Esophagus muscularis mucosa (tissue), 4 donors: ENCODE measurements around the gene TSPAN31. TPM values are rescaled to one million over a fixed set of nuclear protein-coding genes. Genes with fewer than 3 reads are reported as not detected.
A peak's percentile ranks its signal among the peaks of the same experiment; 100 is the strongest.

Experiments used
- DNase-seq: peaks from one replicate; pipeline ENCODE4 v3.0.0-alpha.2; 2017; ENCODE audit errors: extremely low spot score
- H3K27ac ChIP-seq, 4 donors: fragments of 200-600 bp; sonication (generic); replicated peaks in 1 of 4; 1 replicate in 3 of 4; 2 replicates in 1 of 4; pipeline ENCODE4 v1.5.1; 2016 to 2019; ENCODE audit warnings: mild to moderate bottlenecking in 1 of 4
- H3K27me3 ChIP-seq, 4 donors: fragments of 200-600 bp; sonication (generic); one replicate each; pipeline versions ENCODE4 v1.5.1 to v1.6.0; 2016 to 2019
- H3K36me3 ChIP-seq, 4 donors: fragments of 200-600 bp; sonication (generic); one replicate each; pipeline ENCODE4 v1.5.1; 2016 to 2019
- H3K4me1 ChIP-seq, 4 donors: fragments of 200-600 bp; sonication (generic); one replicate each; pipeline ENCODE4 v1.5.1; 2016 to 2019
- H3K4me3 ChIP-seq, 4 donors: fragments of 200-600 bp; sonication (generic); 1 replicate in 2 of 4; 2 replicates in 2 of 4; pipeline ENCODE4 v1.5.1; 2016 to 2019; ENCODE audit warnings: mild to moderate bottlenecking in 4 of 4, moderate library complexity in 1 of 4
- H3K9me3 ChIP-seq, 4 donors: fragments of 200-600 bp; sonication (generic); 1 replicate in 3 of 4; 2 replicates in 1 of 4; pipeline ENCODE4 v1.5.1; 2016 to 2019
- EP300 ChIP-seq: sonication (generic); formaldehyde crosslinking; IDR thresholded peaks from one replicate; pipeline ENCODE4 v1.6.1; 2017; ENCODE audit warnings: antibody characterized with exemption
- POLR2A ChIP-seq: fragments of 450-650 bp; IDR thresholded peaks from one replicate; pipeline ENCODE4 v1.6.1; 2017; ENCODE audit warnings: antibody characterized with exemption, moderate library complexity, mild to moderate bottlenecking, low read depth
- POLR2AphosphoS5 ChIP-seq, 2 donors: sonication (generic); formaldehyde crosslinking; IDR thresholded peaks; one replicate each; pipeline ENCODE4 v1.6.1; 2017; ENCODE audit warnings: antibody characterized with exemption in 2 of 2
- WGBS: methylation state at CpG from one replicate; pipeline ENCODE4 v1.1.5; 2018; 5-methylcytosine and 5-hydroxymethylcytosine counted together
- intact Hi-C: fragments of 100-400 bp; cut with DNase I; formaldehyde crosslinking; loops from one replicate; pipeline ENCODE4 v1.15.1; 2023
- total RNA-seq, 4 donors: library from RNA; depleted of rRNA; stranded (reverse); fragments of >200 nt; gene quantifications; one replicate each; pipeline versions ENCODE4 v1.1.0 to v1.2.1, GENCODE V29; 2016
- TF ChIP-seq, protein P1 (sequence below), 3 experiments: fragments of 200-600 bp in 2 of 3; fragments of 450-650 bp in 1 of 3; sonication (generic) in 2 of 3; IDR thresholded peaks; one replicate each; pipeline ENCODE4 v1.5.1; 2017 to 2019; ENCODE audit warnings: antibody characterized with exemption in 3 of 3, mild to moderate bottlenecking in 2 of 3, moderate library complexity in 1 of 3

Gene TSPAN31
- total RNA-seq, 4 donors from 2014 or later: 34.3 to 45.1 (median 42.1) TPM

DNA sequence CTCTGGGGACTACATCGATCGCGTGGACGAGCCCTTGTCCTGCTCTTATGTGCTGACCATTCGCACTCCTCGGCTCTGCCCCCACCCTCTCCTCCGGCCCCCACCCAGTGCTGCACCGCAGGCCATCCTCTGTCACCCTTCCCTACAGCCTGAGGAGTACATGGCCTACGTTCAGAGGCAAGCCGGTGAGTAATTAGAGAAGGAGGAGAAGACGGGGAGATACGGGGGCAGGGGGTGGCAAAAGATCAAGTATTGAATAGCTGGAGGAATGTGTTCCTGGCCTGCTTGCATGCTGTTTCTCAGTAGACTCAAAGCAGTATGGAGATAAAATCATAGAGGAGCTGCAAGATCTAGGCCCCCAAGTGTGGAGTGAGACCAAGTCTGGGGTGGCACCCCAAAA, 29.1 kb upstream of the TSPAN31 start:
- Histone ChIP-seq H3K27ac (no peak overlapping the region), H3K4me3 (no peak overlapping the region), H3K4me1 (no peaks in the 10 kb centered on the region), H3K36me3 (peaks cover 49 to 92% (median 69%) of the 10 kb centered on the region in 4 donors), H3K27me3 (no peaks in the 10 kb centered on the region), H3K9me3 (no peaks in the 10 kb centered on the region)
- peak; percentile 21 for DNase-seq
- 89% methylated on average over 10 of the region's 12 CpGs for WGBS
- intact Hi-C loops: no loop called here
- TF ChIP-seq POLR2A: no peak
- no peak for TF ChIP-seq EP300
- TF ChIP-seq POLR2AphosphoS5 (IDR thresholded peaks at IDR 0.05): no peak
- TF ChIP-seq, protein P1, sequence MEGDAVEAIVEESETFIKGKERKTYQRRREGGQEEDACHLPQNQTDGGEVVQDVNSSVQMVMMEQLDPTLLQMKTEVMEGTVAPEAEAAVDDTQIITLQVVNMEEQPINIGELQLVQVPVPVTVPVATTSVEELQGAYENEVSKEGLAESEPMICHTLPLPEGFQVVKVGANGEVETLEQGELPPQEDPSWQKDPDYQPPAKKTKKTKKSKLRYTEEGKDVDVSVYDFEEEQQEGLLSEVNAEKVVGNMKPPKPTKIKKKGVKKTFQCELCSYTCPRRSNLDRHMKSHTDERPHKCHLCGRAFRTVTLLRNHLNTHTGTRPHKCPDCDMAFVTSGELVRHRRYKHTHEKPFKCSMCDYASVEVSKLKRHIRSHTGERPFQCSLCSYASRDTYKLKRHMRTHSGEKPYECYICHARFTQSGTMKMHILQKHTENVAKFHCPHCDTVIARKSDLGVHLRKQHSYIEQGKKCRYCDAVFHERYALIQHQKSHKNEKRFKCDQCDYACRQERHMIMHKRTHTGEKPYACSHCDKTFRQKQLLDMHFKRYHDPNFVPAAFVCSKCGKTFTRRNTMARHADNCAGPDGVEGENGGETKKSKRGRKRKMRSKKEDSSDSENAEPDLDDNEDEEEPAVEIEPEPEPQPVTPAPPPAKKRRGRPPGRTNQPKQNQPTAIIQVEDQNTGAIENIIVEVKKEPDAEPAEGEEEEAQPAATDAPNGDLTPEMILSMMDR (IDR thresholded peaks at IDR 0.05): no peak

DNA sequence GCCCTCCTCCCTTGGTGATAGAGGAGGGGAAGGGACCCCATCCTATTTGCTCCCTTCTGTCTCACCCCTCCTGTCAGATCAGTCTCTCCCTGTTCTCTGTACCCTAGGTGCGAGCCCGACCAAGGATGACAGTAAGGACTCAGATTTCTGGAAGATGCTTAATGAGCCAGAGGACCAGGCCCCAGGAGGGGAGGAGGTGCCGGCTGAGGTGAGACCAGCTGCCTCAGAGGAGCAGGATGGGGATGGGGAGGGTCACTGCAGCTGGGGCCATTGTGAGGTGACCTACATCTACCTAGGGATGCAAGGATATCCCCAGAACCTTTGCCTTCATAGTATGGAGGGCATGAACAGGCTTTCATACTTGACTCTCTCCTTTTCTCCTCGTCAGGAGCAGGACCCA, 28.5 kb upstream of the TSPAN31 start:
- peak; percentile 8 for DNase-seq
- H3K4me3 ChIP-seq: no peak overlapping the region
- WGBS: 94% methylated on average over 4 of the region's 4 CpGs
- intact Hi-C loops: no loop called here
- no peaks in the 10 kb centered on the region for H3K4me1 ChIP-seq
- no peaks in the 10 kb centered on the region for H3K9me3 ChIP-seq
- TF ChIP-seq POLR2A: no peak
- no peak for TF ChIP-seq POLR2AphosphoS5 (IDR thresholded peaks at IDR 0.05)
- no peaks in the 10 kb centered on the region for H3K27me3 ChIP-seq
- peaks cover 54 to 94% (median 74%) of the 10 kb centered on the region in 4 donors for H3K36me3 ChIP-seq
- H3K27ac ChIP-seq: no peak overlapping the region

DNA sequence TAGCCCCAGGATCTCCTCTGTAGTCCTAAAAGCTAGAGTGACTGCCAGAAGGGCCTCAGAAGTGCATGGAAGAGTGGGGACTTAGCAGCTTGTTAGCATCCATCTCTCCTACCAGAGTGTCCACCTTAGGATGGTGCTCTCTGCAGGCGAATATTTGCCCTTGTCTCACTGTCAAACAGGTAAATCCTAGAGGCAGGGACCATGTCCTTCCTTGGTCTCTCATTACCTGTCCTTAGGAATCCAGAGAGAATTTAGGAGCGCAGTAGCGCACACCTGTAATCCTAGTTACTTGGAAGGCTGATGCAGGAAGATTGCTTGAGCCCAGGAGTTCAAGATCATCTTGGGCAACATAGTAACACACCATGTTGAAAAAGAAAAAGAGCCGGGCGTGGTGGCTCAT, 27.7 kb upstream of the TSPAN31 start:
- WGBS: 100% methylated on average over 5 of the region's 5 CpGs
- peaks cover 51 to 94% (median 82%) of the 10 kb centered on the region in 4 donors for H3K36me3 ChIP-seq
- intact Hi-C loops: no loop called here

DNA sequence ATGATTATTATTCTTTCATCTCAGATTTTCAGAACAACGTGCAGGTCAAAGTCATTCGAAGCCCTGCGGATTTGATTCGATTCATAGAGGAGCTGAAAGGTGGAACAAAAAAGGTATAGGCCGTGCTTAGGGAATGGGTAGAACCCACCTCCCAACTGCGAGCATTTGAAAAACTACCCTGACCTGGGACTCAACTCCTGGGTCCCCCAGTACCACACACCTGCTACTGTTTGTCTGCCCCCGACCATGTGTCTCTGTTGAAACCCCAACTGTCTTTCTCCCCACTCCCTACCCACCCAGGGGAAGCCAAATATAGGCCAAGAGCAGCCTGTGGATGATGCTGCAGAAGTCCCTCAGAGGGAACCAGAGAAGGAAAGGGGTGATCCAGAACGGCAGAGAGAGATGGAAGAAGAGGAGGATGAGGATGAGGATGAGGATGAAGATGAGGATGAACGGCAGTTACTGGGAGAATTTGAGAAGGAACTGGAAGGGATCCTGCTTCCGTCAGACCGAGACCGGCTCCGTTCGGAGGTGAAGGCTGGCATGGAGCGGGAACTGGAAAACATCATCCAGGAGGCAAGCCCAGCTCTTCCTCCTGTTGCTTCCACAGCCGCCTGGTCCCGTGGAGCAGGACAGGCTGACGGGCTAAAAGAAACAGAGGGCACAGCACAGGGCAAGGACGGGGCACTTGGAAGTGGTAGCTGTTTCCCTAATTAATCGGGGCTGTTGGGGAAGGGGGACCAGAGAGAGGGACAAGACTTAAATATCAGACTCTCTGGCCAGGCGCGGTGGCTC, 26.8 kb upstream of the TSPAN31 start:
- DNase-seq: peak; percentile 39
- H3K27me3 ChIP-seq: no peaks in the 10 kb centered on the region
- H3K27ac ChIP-seq: no peak overlapping the region
- no peaks in the 10 kb centered on the region for H3K4me1 ChIP-seq
- H3K36me3 ChIP-seq: peaks cover 51 to 85% (median 79%) of the 10 kb centered on the region in 4 donors
- TF ChIP-seq POLR2A (no peak), POLR2AphosphoS5 (IDR thresholded peaks at IDR 0.05) (no peak), EP300 (no peak)
- TF ChIP-seq, protein P1 (IDR thresholded peaks at IDR 0.05): no peak
- intact Hi-C loops: no loop called here
- no peak overlapping the region for H3K4me3 ChIP-seq
- no peaks in the 10 kb centered on the region for H3K9me3 ChIP-seq
- WGBS: 93% methylated on average over 22 of the region's 22 CpGs

More for the DNA sequence above, 27.7 kb upstream of the TSPAN31 start:
- H3K27me3 ChIP-seq: no peaks in the 10 kb centered on the region
- TF ChIP-seq EP300: no peak
- TF ChIP-seq POLR2AphosphoS5 (IDR thresholded peaks at IDR 0.05): no peak
- no peak for TF ChIP-seq POLR2A
- TF ChIP-seq, protein P1 (IDR thresholded peaks at IDR 0.05): no peak
- H3K27ac ChIP-seq: no peak overlapping the region
- no peaks in the 10 kb centered on the region for H3K4me1 ChIP-seq
- H3K4me3 ChIP-seq: no peak overlapping the region
- no peaks in the 10 kb centered on the region for H3K9me3 ChIP-seq
- peak; percentile 42 for DNase-seq

GRCh38 chr12:57718641-57719528, 26.0 kb upstream of the TSPAN31 start:
- TF ChIP-seq, protein P1 (IDR thresholded peaks at IDR 0.05): no peak
- TF ChIP-seq EP300: no peak
- TF ChIP-seq POLR2A: no peak
- no peak for TF ChIP-seq POLR2AphosphoS5 (IDR thresholded peaks at IDR 0.05)
- DNase-seq: peak; percentile 55
- Histone ChIP-seq H3K4me3 (no peak overlapping the region), H3K4me1 (no peaks in the 10 kb centered on the region), H3K27ac (no peak overlapping the region), H3K27me3 (no peaks in the 10 kb centered on the region), H3K9me3 (no peaks in the 10 kb centered on the region), H3K36me3 (peaks cover 51 to 82% (median 76%) of the 10 kb centered on the region in 4 donors)
- intact Hi-C loops: no loop called here
- WGBS: 96% methylated on average over 15 of the region's 15 CpGs
